ENCODE measurements around the gene TMEM35B.
"Not testable (repeated sequence)": the region's sequence is repeated elsewhere in the genome, so short reads cannot be mapped to it uniquely, and the experiment has no call there.

TMEM35B gene

DNA sequence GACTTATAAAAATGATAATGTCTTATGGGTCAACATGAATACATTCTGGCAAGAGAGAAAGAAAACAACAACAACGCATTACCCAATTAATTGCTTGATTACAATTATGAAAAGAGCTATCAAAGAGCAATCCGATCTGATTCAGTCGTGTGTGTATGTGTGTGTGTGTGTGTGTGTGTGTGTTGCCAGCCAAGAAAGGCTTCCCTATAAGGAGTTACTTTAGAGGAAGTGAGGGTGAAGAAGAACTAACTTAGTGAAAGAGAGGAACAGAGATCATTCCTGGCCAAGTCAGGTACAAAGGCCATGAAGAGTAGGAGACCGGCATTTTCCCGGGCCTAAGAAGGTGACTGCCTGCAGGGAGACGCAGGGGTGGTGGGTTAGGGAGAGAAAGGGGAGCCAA is 9.4 kb downstream of the TMEM35B start:
- H3K4me3 ChIP-seq (ENCODE audit: low read depth, low read length): no peak overlapping the region
- CTCF ChIA-PET: interaction anchor here (1.1 to 1.6 kb wide), 2 partner anchors 9 to 62 kb away, joined by 3 to 7 read pairs; partner anchors contain the start of gene TMEM35B
- DNase-seq (ENCODE audit: low read depth, low spot score): no peak
- POLR2A ChIA-PET: interaction anchor here (0.6 to 1.3 kb wide), 2 partner anchors 9 to 55 kb away, joined by 3 to 9 read pairs; partner anchors contain the start of gene TMEM35B
- TF ChIP-seq, protein P1, sequence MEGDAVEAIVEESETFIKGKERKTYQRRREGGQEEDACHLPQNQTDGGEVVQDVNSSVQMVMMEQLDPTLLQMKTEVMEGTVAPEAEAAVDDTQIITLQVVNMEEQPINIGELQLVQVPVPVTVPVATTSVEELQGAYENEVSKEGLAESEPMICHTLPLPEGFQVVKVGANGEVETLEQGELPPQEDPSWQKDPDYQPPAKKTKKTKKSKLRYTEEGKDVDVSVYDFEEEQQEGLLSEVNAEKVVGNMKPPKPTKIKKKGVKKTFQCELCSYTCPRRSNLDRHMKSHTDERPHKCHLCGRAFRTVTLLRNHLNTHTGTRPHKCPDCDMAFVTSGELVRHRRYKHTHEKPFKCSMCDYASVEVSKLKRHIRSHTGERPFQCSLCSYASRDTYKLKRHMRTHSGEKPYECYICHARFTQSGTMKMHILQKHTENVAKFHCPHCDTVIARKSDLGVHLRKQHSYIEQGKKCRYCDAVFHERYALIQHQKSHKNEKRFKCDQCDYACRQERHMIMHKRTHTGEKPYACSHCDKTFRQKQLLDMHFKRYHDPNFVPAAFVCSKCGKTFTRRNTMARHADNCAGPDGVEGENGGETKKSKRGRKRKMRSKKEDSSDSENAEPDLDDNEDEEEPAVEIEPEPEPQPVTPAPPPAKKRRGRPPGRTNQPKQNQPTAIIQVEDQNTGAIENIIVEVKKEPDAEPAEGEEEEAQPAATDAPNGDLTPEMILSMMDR (IDR thresholded peaks at IDR 0.05; ENCODE audit: insufficient read depth, low read length, missing control alignments): no peak

GRCh38 chr1:34975338-34975737 is 9.8 kb downstream of the TMEM35B start:
- H3K4me3 ChIP-seq (ENCODE audit: low read depth, low read length): no peak overlapping the region
- TF ChIP-seq, protein P1 (IDR thresholded peaks at IDR 0.05; ENCODE audit: insufficient read depth, low read length, missing control alignments): no peak
- DNase-seq (ENCODE audit: low read depth, low spot score): no peak
- CTCF ChIA-PET: interaction anchor here (1.1 to 1.6 kb wide), 3 partner anchors 9 to 152 kb away, joined by 3 to 7 read pairs (median 3); partner anchors contain the start of gene TMEM35B
- POLR2A ChIA-PET: interaction anchor here (0.6 to 1.3 kb wide), 2 partner anchors 9 to 55 kb away, joined by 3 to 9 read pairs; partner anchors contain the start of gene TMEM35B

DNA sequence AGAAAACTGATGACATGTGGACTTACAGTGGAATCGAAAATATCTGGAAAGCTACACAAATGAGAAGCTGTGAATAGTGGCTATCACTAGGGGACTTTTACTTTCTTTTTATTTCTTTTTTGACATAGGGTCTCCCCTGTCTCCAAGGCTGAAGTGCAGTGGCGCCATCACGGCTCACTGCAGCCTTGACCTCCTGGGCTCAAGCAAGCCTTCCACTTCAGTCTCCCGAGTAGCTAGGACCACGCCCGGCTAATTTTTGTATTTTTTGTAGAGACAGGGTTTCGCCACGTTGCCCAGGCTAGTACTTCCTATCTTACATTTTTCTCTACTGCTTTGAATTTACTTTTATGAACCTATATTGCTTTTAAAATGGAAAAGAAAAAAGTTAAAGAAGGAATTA is 10.5 kb downstream of the TMEM35B start:
- POLR2A ChIA-PET: interaction anchor here (1.3 kb wide), 1 partner anchor 10 kb away, joined by 9 read pairs; the partner anchor contains the start of gene TMEM35B
- TF ChIP-seq, protein P1 (IDR thresholded peaks at IDR 0.05; ENCODE audit: insufficient read depth, low read length, missing control alignments): no peak
- no peak for DNase-seq (ENCODE audit: low read depth, low spot score)
- H3K4me3 ChIP-seq (ENCODE audit: low read depth, low read length): no peak overlapping the region
- CTCF ChIA-PET: interaction anchor here (1.1 to 1.4 kb wide), 2 partner anchors 115 to 152 kb away, joined by 3 read pairs; partner anchors contain the start of gene SMIM12

- TF ChIP-seq, protein P1 (IDR thresholded peaks at IDR 0.05; ENCODE audit: insufficient read depth, low read length, missing control alignments): no peak
- POLR2A ChIA-PET: no interaction called here
- no peak for DNase-seq (ENCODE audit: low read depth, low spot score)
- CTCF ChIA-PET: interaction anchor here (1.2 to 1.4 kb wide), 2 partner anchors 107 to 114 kb away, joined by 3 read pairs; partner anchors contain the start of gene SMIM12
- H3K4me3 ChIP-seq (ENCODE audit: low read depth, low read length): no peak overlapping the region
Observed at GRCh38 chr1:34973326-34973725, 11.8 kb downstream of the TMEM35B start.

DNA sequence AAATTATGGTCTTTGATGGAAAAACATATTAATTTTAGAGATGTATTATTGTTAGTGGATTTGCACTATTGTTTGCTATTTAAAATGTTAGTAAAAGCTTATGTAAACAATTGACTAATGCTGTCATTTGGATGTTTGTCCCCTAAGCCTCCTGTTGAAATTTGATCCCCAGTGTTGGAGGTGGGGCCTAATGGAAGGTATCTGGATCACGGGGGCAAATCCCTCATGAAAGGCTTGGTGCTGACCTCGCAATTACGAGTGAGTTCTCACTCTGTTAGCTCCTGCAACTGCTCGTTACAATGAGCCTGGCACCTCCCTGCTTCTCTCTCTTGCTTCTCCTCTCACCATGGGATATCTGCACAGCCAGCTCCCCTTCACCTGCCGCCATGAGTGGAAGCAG is 14.3 kb downstream of the TMEM35B start:
- CTCF ChIA-PET: no interaction called here
- TF ChIP-seq, protein P1 (IDR thresholded peaks at IDR 0.05; ENCODE audit: insufficient read depth, low read length, missing control alignments): no peak
- H3K4me3 ChIP-seq (ENCODE audit: low read depth, low read length): no peak overlapping the region
- DNase-seq (ENCODE audit: low read depth, low spot score): no peak
- POLR2A ChIA-PET: interaction anchor here (1.5 kb wide), 1 partner anchor 14 kb away, joined by 4 read pairs; the partner anchor contains the start of gene TMEM35B

DNA sequence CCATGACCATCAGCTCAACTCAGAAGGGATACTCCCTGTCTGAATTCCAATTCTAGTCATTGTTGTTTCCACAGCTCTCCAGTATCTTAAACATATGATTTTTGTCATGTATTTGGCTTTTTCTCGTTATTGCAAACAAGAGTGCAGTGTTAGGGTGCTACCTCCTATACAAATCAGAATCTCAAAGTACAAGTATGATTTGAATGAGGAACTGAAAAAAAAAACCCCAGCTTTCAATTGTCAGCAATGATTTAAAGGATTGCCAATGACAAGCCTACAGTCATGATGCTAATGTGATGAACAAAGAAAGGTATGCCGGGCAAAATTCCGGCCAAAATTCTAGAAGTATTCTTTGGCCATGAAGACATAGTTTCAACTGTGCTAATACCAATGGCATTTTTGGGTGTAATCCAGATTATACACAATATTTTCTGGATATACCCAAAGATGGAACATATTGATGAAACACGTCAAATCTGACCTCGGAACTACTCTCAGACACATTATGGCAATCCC is 14.9 kb downstream of the TMEM35B start:
- ChIA-PET CTCF (no interaction called here), POLR2A (no interaction called here)
- DNase-seq (ENCODE audit: low read depth, low spot score): no peak
- no peak overlapping the region for H3K4me3 ChIP-seq (ENCODE audit: low read depth, low read length)
- TF ChIP-seq, protein P1 (IDR thresholded peaks at IDR 0.05; ENCODE audit: insufficient read depth, low read length, missing control alignments): no peak

DNA sequence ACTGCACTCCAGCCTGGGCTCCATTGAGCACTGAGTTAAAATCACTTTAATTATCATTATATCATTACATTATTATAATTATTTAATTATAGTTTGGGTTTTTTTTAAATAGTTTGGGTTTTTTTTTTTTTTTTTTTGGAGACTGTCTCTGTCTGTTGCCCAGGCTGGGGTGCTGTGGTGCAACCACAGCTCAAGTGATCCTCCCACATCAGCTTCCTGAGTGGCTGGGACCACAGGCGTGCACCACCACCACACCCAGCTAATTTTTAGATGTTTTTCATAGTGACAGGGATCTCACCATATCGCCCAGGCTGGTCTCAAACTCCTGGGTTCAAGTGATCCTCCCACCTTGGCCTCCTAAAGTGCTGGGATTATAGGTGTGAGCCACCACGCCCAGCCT is 16.9 kb downstream of the TMEM35B start:
- H3K4me3 ChIP-seq (ENCODE audit: low read depth, low read length); CTCF ChIA-PET; DNase-seq (ENCODE audit: low read depth, low spot score); POLR2A ChIA-PET: not testable (repeated sequence)

DNA sequence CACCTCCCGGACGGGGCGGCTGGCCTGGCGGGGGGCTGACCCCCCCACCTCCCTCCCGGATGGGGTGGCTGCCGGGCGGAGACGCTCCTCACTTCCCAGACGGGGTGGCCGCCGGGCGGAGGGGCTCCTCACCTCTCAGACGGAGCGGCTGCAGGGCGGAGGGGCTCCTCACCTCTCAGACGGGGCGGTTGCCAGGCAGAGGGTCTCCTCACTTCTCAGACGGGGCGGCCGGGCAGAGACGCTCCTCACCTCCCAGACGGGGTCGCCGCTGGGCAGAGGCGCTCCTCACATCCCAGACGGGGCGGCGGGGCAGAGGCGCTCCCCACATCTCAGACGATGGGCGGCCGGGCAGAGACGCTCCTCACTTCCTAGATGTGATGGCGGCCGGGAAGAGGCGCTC is 17.5 kb downstream of the TMEM35B start:
- POLR2A ChIA-PET; H3K4me3 ChIP-seq (ENCODE audit: low read depth, low read length); DNase-seq (ENCODE audit: low read depth, low spot score); CTCF ChIA-PET: not testable (repeated sequence)

Data from AG04449 (cell line).